HUDEP-2 (cell line): Measurements from ENCODE around the gene AGBL4.

Experiments used
- DNase-seq, 76 experiments: peaks; one replicate each; lab custom pipeline; 2025; ENCODE audit not compliant: unreplicated experiment in 76 of 76; lab: John Stamatoyannopoulos, UW

Gene AGBL4

DNA sequence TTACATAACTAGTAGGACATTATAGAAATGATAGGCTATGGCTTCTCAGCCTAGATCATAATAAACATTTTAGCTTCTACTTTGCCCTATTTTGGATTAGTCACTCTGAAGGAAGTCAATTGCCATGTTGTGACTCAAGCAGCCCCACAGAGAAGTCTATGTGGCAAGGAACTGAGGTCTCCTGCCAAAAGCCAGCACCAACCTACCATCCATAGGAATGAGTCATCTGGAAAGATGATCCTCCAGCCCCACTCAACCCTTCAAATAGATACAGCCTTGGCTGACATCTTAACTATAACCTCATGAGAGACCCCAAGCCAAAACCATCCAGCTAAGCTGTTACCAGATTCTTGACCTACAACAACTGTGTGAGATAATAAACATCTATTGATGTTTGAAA, 1170.7 kb downstream of the AGBL4 start:
- no peak for DNase-seq

DNA sequence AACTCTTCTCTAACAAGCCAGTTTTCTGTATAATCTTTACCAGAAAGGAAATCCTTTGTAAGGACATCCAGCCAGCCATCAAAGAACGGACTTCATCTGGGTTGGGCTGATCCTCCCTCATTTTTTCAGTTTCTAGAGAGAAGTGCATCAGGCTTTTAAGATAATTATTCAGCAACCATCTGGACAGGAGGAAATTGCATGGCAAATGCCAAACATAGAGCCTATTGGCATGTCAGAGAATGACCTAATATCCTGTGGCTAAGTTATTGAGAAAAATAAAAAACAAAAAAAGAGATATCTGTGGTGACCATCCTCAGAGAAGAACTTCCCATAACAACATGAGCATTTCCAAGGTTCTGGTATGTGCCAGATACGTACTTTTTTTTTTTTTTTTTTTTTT, 1172.1 kb downstream of the AGBL4 start:
- DNase-seq = no peak

DNA sequence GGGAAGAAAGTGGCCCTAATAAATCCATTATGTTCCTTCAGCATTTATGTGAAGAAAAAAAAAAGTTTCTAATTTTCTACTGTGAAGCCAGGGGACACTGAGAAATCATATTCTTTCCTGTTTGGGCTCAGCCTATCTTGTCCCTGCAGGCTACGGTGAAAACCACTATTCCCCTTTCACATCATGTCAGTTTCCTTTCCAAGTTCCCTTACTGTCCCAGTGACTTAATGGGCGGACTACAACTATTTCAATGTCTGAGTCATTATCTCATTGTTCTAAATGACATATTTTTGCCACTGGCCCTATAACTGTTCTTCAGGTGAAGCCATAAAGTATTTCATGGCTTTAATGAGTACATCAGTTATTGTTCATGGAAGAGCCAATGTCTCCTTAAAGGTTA, 1175.7 kb downstream of the AGBL4 start:
- no peak for DNase-seq

DNA sequence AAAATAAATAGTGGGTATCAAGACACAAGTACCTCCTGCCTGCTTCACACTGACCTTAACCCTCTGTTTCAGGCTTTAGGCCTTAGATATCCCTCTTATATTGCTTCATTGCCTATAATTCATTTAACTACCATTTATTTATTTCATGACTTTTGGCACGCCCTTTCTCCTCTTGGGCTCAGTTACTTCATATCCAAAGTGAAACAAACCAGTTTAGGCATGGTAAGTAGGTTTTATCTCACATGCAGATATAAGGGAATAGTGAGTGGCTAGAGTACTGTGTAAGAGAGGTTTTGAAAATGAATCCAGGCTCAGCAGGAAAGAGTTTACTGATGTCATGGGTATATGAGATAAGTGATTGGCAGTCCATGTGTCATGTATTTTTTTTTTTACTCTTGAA, 1177.3 kb downstream of the AGBL4 start:
- DNase-seq = no peak

DNA sequence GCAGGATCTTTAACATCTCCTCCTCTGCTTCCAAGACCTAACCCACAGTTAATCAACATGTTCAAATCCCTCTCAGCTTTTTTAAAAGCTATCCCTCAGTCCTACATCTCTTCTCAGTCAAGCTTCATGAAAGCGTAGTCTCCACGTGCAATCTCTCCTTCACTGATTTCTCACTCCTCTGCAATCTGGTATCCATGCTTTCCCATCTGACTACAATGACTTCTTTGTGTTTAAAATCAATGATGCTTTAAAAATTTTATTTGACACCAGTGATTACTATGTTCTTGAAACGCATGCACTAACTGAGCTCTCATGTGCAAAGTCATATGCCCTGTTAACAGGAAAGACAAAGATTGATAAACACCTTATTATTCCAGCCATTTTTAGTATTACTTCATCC, 1179.6 kb downstream of the AGBL4 start:
- no peak for DNase-seq

DNA sequence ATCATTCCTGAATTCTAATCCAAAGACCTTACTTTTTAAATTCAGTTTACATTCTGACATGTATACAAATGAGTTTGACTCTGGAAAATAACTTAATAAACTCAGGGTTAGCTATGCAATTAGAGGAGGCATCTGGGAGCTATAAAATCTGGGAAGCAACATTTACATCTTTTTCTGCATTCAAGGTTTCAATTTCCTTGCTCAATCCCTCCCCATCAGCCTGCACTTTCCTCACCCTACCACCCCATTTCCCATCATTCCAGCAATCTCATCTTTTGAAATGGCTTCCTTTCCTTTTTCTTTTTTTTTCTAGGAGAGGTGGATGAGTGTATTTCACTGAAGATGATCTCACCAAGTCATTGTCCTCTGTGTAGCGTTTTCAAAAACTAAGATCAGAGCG, 1181.8 kb downstream of the AGBL4 start:
- DNase-seq = no peak

DNA sequence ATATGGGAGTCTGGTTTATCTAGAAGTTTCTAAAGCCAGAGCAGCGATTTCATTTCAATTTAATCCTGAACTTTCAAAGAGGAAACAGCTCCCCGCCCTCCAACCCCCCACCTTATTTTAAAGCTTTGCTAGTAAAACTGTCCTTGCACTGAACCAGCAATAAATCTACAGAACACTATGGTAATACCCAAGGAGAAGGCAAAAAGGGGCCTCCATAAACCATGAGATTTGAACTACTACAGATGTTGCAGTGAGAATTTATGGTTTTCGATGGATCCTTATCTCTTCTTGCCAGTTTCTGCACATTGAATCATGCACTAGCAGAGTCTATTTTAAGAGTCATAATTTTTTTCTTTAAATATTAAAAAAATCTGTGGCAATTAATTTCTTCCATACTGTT, 1182.3 kb downstream of the AGBL4 start:
- no peak for DNase-seq

DNA sequence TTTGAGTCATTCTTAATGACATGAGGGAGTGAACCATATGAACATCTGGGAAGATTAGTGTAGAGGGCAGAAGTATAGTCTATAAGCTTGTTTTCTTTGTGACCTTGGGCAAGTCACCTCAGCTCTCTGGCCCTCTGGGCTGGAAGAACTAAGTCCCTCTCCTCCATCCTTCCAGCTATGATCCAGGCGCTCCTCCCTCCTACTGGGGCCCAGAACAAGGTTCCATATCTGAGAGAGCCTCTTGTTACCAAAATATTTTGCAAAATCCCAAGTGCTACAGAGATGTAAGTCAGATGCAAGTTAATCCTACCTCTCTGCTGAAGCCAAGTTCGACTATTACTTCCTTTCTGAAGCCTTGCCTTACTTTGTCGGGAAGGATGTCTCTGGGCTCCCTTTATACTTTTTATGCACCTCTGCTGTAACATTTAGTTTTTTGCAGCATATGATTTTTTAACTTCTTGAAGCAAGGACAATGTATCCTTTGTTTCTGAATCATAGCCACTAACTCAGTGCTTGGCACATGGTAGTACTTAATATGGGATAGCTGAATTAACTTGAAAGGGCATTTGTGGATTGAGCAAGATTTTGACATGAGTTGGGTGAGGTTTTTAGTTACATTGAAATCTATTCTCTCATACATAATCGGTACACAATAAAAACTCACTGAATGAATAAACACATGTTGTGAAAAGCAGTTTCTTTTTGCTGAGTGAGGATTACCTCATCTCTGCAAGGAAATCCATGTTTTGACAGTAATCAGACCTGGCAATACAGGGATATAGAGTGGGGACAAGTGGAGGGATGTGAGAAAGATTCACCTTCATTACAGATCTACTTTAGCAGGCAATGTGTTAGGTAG, 1192.4 kb downstream of the AGBL4 start:
- no peak for DNase-seq

DNA sequence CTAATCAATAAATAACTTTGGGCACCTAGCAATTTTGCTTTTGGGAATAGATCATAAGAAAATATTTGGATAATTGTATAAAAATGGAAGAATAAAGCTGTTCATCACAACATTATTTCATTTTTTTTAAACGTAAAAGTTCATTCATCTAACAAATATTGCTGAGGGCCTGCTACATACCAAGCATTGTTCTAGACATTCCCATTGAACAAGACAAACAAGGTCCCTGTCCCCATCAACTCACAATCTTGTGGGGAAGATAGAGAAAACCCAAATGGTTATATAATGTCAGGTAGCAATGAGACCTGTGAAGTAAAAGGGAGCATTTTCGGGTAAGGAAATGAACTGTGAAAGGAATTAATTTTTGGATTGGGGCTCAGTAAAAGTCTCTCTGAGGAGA, 1193.0 kb downstream of the AGBL4 start:
- no peak for DNase-seq

DNA sequence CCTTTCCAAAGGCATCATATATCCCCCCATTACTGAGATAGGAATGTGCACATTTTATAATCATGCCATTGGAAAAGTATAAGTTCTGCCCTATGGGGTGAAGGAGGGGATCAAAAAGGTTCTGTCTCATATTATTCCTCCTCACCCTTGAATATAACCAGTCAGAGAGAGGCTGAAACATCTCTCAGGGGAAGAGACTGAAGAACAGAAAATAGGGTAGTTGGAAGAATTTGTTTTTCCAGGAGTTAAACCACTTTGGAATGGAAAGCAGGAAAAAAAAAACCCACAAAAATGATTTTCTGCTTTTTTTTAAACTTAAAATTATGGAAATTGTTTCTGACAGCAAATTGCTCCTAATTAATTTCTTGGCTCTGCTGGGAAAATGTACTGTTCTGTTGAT, 1194.3 kb downstream of the AGBL4 start:
- no peak for DNase-seq

DNA sequence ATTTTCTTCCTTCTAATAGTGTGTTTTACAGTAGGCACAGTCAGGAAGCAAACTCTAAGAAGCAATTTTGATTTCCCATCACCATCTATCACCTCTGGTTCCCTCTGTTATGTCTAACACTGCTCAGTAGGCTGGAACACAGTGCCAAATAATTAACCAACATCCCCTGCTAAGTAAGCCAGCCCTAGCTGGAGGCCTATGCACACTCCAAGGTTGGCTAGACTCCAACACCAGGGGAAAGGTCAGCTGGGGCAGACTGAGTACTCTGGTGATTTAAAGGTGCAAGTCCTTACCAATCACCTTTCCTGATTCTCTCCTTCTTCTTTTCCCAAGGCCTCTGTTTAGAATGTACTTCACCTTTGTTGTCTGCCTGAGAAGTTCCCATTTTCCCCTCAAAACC, 1200.6 kb downstream of the AGBL4 start:
- DNase-seq = no peak

DNA sequence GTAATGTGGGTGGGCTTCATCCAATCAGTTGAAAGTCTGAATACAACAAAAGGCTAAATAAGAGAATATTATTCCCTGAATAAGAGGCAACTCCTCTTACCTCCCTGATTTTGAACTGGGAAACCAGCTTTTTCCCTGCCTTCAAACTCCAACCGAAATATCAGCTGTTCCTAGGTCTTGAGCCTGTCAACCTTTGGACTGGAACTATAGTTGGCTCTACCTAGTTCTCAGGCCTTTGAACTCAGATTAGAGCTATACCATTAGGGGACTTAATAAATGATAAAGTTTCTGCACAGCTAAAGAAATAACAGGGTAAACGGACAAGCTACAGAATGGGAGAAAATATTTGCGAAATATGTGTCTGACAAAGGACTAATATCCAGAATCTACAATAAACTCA, 1203.3 kb downstream of the AGBL4 start:
- no peak for DNase-seq

DNA sequence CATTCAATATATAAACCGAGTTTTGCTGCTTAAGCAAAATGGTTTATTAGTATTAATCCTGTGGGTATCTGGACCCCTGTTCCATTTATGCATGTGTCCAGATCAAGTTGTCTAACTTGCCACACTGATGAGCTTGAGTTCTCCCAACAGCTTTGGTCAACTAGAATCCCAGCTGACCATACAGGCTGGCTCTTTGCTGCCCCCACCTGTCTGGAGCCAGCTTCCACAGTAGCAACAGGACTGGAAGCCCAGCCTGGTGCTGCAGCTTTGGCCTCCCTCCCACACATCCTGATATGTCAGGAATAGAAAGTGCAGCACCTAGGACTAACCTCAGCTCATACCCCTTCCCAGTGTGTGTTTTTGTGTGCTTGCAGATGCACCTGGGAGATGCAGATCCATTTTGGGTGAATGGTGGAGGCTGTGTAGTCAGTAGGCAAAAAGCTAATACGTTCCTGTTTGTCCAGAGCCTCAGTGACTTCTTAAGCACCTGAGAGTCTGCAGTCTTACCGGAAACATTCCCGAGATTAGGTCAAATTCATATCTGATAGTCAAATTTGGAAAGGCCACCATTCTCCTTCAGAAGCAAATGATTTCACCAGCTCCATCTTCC, 1206.1 kb downstream of the AGBL4 start:
- peak in 24 of 76 experiments; percentile 0 to 60 (median 10) for DNase-seq

DNA sequence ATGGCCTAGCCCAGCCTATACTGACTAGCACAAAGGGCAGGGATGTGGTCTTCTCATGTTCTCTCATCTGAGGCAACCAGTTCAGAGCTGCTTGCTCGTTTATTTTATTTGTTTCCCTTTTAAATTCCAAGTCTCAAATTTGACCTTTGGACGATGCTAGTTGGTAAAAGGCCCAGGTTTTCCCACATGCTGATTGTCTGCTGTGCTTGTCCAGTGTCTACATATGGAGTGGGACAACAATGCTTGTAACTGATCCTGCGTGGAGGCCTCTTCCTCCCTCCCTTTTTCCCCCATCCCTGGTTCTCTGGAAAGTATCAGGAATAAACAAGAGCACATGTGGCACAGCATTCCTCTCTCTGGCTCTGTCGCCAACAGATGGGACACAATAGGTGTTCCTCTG, 1213.0 kb downstream of the AGBL4 start:
- no peak for DNase-seq

DNA sequence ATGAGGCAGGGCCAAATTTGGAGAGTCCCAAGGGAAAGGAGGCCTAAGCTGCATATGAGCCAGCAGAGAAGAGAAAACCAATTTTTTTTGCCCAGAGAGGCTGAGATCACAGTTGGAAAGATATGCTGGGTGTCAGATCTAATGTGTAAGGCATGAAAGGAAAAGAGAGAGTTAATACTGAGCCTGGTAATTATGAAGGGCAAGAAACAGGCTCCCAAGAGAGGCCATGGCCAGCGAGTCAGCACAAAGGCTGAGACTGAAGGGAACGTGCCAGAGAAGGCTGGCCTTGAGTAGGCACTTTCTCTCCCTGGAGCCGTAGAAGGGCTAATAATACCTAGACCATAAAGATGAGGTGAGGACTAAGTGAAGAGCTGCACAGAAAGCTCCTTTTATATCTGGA, 1215.3 kb downstream of the AGBL4 start:
- DNase-seq = no peak

DNA sequence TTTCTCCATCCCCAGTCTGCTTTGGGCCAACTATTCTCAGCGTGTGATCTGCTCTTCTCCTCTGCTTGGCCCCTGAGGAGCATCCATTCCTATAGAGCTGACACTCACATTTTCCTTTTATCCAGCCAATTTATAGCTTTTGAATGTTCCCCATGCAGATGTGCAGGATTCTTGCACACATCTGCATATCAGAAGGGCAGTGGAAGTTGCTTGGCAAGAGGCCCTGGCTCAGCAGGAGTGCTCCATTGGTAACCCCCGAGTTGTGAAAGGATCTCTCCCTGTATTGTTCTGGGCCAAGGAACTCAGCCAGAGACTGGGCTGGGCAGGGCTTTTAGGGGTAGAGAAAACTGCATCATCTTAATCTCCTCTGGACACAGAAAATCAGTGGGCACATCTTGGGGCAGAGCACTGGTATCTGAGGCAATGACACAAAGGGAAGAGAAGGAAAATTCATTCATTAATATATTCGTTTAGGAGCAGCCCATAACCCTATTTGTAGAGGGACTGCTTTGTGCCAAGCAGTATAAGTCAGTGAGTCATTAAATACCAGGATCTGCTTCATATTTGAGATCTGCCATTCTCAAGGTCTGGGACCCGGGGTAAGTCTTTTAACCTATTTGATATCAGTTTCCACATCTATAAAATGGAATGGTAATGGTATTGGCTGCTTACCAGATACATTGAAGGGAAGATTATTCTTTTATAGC, 1216.0 kb downstream of the AGBL4 start:
- no peak for DNase-seq

DNA sequence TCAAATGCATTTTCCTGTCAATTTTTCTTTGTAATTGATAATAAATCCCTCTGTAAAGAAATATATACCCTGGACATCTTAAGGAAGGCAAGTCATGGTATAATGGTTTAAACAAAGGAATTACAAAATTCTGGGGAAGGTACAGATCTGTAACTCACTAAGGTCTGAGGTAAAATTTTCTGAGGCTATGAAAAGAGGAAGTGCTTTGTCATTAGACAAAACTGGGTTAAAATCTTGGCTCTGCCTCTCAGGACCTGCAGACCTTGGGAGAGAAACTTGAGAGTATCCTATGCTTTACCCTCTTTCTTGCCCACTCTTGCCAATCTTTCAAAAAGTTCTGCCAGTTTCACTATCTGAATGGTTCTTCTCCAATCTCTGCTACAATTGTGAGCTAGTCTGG, 1220.3 kb downstream of the AGBL4 start:
- DNase-seq = no peak

DNA sequence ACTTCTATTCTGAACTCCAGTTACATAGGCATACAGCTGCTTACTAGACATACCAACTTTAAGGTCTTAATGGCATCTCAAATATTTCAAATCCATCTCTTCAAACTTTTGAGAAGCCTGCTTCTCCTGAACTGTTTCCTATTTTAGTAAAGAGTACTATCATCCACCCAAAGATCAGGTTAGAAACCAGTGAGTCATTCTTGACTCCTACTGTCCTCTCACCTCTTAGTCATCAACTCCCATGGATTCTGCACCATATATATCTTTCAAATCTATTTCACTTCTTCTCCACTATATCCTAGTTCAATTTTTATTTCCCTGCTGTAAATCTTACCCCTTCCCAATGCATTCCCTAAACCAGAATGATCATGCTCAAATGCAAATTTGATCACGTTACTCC, 1228.9 kb downstream of the AGBL4 start:
- no peak for DNase-seq

DNA sequence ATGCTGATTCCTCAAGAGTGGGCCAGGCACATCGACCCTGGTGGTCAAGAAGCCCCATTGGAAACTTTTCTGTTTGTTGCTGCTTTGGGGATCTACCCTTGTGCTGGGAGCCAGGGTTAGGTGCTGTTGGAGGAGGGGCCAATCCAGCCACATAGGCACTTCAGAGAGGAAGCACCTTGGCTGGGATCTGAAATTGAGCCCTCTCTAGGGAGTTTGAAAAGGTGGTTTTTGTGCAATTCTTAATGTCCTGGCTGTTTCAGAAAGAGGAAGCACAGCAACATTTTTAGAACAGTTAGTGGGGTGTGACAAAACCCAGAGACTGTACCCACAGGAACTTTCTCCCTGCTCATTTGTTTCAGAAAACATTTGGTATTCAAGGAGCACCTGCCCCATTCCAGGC, 1229.9 kb downstream of the AGBL4 start:
- DNase-seq = no peak

DNA sequence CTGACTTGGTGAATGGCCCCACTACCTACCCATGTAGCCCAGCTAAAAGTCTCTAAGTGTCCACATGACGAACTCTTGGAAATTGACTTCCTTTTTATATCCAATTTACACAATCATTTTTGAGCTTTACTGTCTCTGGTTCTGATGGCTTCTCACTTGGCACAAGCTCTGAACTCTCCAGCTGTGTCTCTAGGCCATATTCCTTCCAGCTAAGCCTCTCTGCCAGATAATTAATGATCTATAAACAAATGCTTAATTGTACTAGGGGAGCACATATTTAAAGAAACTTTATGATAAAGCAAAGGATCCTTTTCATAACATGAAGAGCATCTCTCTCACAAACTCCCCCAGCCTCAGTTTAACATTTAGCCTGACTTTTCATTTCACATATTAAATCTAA, 1230.8 kb downstream of the AGBL4 start:
- DNase-seq = no peak

DNA sequence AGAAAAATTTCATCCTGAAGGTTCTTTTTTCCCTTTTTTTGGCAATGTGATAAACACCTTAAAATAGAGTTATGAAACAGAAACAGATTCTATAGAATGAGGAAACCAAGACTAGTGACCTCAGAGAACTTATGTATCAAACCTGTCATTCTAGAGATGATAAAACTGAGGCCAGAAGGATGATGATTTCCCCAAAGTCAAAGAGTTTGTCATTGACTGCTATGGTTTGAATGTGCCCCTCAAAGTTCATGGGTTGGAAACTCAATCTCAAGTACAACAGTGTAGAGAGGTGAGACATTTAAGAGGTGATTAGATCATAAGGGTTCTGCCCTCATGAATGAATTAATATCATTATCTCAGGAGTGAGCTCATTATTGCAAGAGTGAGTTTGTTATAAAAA, 1233.4 kb downstream of the AGBL4 start:
- no peak for DNase-seq

DNA sequence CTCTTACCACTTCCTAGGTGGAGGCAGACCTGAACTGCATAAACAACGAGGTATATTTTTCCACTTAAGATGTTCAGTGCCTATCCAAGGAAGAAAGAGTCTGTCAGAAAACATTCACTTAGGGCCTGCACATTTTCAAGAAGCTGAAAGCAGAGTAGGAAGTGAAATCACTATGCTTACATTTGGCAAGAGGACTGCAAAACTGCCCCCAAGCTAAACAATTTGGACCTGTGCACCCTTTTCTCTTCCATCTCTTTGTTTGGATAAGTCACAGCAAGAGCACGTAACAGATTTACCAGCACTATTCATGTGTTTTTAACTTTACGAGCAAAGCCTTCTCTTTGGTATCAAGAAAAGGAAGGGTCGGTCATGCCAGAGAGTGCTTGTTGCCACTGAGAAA, 1233.9 kb downstream of the AGBL4 start:
- DNase-seq = no peak
